ENCODE data around the gene SPDYE6.
"Not testable (repeated sequence)": the region's sequence is repeated elsewhere in the genome, so short reads cannot be mapped to it uniquely, and the experiment has no call there.

Gene SPDYE6

DNA sequence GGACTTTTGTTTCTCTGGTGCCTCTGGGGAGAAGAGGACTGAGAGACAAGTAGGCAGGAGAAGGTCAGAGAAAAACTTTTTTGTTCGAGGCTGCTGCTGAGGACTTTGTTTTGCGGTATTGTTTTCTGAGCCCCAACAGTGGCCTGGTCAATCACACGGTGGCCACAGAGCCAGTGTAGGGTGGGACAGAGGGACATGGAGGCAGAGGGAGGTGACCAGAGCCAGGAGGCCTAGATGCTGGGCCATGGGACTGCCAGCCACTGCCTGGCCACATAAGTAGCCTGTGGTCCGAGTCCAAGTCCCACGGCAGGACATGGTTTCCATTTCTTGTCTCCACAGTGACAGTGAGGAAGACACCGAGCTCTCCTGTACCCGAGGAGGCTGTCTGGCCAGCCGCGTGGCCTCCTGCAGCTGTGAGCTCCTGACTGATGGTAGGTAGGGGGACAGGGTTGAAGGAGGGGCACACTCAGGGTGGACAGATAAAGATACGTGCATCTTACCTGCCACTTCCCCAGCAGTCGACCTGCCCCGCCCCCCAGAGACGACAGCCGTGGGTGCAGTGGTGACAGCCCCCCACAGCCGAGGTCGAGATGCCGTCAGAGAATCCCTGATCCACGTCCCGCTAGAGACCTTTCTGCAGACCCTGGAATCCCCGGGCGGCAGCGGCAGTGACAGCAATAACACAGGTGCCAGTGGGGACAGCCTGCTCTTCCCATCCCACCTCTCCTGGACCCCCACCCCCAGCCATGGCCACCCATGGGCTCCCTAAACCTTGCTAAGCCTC, 42.1 kb downstream of the SPDYE6 start:
- DNase-seq = no peak

GRCh38 chr7:102312317-102312716, 43.9 kb downstream of the SPDYE6 start:
- no peak for DNase-seq

DNA sequence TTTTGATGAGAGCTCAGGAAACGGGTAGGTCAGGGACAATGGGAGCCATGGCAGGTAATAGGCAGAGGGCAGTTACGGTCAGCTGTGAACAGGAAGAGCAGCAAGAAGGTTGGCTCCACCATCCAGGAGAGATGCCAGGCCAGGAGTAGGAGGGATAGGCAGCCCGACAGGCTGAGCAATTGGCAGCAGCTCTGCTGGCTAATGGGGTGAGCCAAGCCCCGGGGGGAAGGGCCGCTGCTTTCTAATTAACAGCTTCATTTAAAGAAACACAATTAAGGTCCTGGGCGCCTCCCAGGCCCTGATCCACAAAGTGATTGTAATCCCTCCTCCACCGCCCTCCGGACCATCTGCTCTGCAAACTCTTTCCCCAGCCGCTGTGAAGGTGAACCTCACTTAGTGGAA, 45.8 kb downstream of the SPDYE6 start:
- DNase-seq = no peak

DNA sequence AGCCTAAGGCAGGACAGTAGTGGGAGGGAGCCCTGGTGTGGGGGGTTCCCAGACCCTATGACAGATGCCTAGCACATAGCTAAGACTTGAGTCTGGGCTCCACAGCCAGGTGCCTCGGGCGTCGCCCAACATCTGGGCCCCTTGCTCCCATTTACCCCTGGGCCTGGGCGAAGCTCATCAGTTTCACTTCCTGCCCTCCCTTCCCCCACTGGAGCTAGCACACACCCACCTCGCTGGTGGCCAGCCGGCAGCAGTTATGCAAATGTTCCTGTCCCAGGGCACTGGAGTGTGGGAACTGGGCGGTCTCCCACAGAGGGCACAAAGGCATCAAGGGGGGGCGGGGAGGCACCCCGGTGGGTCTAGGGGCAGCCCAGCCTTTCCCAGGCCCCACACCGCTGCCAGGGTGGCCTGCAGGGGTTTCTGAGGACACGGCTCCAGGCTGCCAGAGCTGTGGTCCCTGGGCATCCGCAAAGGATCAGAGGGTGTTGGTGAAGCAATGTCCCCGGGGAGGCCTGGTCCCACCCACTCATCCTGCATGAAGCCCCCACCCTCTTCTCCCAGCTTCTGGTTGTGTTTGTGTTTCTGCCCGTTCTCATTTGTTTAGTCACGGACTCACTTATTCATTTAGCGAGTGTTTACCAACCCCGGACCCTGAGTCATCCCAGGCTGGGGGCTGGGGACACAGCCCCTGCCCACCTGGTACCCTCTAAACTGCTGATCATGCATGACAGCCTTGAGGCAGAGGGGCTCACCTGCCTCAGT, 49.1 kb downstream of the SPDYE6 start:
- DNase-seq = peak; percentile 84

DNA sequence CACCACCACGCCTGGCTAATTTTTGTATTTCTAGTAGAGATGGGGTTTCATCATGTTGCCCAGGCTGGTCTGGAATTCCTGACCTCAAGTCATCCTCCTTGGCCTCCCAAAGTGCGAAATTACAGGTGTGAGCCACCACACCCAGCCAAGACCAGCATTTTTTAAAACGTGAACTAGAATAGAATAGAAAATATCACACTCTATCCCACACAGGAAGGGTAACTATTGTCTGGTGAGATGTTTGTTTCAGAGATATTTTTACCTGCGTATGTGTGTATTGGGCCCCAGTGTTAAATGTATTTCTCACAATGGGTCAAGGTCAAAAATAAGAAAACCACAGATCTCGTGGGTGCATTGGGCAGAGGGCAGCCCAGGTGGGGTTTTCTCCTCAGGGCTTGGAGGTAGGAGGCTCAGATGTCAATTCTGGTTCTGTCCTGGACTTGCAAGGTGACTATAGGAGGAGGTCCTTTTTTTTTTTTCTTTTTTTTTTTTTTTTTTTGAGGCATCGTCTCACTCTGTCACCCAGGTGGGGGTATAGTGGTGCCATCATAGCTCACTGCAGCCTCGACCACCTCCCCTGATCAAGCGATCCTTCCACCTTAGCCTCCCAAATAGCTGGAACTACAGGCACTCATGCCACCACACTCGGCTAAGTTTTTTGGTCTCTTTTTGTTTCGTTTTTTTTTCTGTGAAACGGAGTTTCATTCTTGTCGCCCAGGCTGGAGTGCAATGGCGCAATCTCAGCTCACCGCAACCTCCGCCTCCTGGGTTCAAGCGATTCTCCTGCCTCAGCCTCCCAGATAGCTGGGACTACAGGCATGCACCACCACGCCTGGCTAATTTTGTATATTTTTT, 50.6 kb downstream of the SPDYE6 start:
- no peak for DNase-seq

DNA sequence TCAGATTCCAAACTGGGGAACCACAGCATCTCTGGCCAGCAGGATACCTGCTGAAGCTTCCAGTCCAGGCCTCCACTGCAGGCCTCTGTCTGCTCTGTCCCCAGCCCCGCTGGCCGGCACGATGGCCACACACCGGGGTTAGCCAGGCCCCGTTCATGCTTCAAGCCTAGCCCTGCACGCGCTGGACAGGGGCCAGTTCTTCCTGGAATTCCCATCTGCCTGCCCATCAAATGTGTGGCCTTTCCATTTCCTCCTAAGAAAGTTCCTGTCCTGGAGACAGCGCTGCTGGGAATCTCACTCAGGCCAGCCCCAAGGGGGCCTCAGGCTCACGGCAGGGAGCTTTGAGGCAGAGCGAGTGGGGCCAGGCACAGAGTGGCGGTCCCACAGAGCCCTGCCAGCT, 51.6 kb downstream of the SPDYE6 start:
- no peak for DNase-seq

DNA sequence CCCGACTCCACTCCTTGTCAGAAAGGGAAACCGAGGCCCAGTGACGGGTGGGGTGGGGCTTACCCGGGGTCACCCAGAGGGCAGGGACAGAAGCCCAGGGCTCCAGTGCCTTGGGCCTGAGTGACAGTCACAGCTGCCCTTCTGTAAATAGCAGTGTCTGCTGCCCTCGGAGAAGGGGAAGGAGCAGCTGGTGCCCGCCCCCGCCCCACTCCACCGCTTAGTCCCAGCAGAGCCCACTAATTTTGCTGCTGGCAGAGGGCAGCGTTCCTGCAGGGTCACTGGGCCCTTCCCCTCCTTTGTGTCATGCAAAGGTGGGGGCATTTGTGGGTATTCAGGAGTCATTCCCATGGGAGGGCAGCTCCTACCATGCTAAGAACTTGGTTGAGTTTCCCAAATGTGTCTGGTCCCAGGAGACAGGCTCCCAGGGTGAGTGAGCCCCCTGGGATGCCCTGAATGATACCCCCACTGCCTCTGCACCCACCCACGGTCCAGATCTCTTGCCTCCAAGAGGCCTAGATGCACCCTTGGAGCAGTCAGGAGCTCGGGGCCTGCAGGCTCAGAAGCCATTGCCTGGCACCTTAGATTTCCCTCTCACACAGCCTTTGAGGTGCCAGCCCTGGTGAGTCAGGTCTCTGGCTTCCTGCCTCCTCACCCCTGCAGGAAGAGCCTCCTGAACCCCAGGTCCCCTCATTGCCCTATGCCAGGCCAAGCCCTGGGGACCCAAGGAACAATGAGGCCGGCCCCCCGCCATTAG, 52.4 kb downstream of the SPDYE6 start:
- DNase-seq = no peak

- DNase-seq = no peak
Measured at GRCh38 chr7:102302025-102302424, 54.2 kb downstream of the SPDYE6 start.

DNA sequence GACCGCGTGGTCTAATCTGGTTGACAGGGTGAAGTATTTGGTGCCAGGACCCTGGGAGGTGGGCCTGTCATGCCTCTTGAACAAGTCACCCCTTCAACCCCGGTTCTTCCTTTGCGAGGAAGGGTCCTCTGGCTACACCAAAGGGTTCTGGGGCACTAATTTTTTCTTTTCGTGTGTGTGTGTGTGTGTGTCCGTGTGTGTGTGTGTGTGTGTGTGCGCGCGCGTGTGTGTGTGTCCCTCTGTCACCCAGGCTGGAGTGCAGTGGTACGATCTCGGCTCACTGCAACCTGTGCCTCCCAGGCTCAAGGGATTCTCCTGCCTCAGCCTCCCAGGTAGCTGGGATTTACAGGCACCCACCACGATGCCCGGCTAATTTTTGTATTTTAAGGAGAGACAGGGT, 54.9 kb downstream of the SPDYE6 start:
- DNase-seq = not testable (repeated sequence)

DNA sequence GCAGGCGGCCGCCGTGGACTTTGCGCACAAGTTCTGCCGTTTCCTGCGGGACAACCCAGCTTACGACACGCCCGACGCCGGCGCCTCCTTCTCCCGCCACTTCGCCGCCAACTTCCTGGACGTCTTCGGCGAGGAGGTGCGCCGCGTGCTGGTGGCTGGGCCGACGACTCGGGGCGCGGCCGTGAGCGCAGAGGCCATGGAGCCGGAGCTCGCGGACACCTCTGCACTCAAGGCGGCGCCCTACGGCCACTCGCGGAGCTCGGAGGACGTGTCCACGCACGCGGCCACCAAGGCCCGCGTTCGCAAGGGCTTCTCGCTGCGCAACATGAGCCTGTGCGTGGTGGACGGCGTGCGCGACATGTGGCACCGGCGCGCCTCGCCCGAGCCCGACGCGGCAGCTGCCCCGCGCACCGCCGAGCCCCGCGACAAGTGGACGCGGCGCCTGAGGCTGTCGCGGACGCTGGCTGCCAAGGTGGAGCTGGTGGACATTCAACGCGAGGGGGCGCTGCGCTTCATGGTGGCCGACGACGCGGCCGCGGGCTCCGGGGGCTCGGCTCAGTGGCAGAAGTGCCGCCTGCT, 55.5 kb downstream of the SPDYE6 start:
- DNase-seq = no peak

DNA sequence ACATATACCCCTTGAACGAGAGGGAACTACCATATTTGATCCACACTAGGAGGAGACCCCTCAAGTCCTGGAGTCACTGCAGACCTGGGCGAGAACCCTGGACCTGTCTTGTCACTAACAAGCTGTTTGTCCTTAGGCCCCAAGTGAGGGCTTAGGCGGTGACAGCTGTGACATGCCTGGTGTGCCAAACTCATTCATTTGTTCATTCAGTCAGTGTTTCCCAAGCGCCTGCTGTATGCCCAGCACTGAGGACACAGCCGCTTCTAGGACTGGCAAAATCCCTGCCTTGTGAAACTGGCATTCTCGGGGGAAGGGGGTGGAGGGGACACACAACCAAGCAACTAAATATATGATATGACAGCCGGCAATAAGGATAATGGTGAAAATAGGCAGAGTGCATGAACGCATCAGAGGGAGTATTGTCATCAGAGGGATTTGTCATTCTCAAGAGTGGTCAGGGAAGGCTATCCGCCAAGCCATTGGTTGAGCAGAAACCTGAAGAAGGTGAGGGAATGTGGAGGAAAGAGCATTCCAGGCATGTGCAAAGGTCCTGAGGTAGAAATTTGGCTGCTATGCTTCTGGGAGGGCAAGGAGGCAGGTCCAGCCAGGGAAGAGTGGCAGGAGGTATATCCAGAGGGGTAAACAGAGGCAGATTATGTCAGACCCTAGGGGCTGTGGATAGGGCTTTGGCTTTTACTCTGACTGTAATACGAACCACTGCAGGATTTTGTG, 58.6 kb downstream of the SPDYE6 start:
- DNase-seq = no peak

- DNase-seq = no peak
Measured at GRCh38 chr7:102296514-102296913, 59.7 kb downstream of the SPDYE6 start.

DNA sequence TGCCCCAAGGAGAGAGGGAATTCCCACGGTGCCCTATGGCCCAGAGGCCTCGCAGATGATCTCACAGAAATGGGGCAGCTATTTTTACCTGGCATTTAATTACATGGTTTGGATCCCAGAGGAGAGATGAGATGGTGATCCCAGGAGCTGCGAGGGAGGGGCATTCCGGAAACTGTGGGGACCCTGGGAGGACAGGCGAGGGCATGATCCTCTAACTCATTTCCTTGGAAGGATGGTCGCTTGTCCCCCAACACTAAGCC, 60.1 kb downstream of the SPDYE6 start:
- no peak for DNase-seq

Measured in CD4-positive, alpha-beta T cell treated with Interferon gamma for 1 hour (primary cell).